Heart left ventricle (tissue), 16 donors: ENCODE results near the gene NDUFS8. TPM values are rescaled to one million over a fixed set of nuclear protein-coding genes. Genes with fewer than 3 reads are reported as not detected.
"Not testable (repeated sequence)": the region's sequence is repeated elsewhere in the genome, so short reads cannot be mapped to it uniquely, and the experiment has no call there.

Experiments
- ATAC-seq, 4 donors: fragments of 200-7000 bp; cut with Tn5 transposase; one replicate each; pipeline ENCODE4 v1.9.1; 2020 to 2022; ENCODE audit warnings: moderate library complexity in 4 of 4, mild to moderate bottlenecking in 3 of 4, moderate number of reproducible peaks in 1 of 4
- DNase-seq, 5 donors: peaks; one replicate each; pipeline ENCODE4 v3.0.0-alpha.2; 2020
- H3K27ac ChIP-seq, 12 donors: fragments of 200-600 bp; sonication (generic) in 4 of 12; one replicate each; pipeline versions ENCODE4 v1.5.0 to v1.8.0; 2016 to 2022; ENCODE audit warnings: mild to moderate bottlenecking in 2 of 12
- H3K27me3 ChIP-seq, 9 donors: fragments of 200-600 bp; sonication (generic) in 2 of 9; one replicate each; pipeline versions ENCODE4 v1.5.1 to v1.8.0; 2016 to 2022; ENCODE audit warnings: mild to moderate bottlenecking in 3 of 9
- H3K36me3 ChIP-seq, 9 donors: fragments of 200-600 bp; sonication (generic) in 2 of 9; one replicate each; pipeline versions ENCODE4 v1.5.0 to v1.8.0; 2018 to 2022; ENCODE audit warnings: mild to moderate bottlenecking in 2 of 9
- H3K4me1 ChIP-seq, 12 donors: fragments of 200-600 bp; sonication (generic) in 4 of 12; one replicate each; pipeline versions ENCODE4 v1.5.0 to v1.8.0; 2016 to 2022; ENCODE audit warnings: mild to moderate bottlenecking in 3 of 12
- H3K4me3 ChIP-seq, 12 donors: fragments of 200-600 bp; sonication (generic) in 4 of 12; one replicate each; pipeline versions ENCODE4 v1.5.0 to v1.8.0; 2017 to 2022; ENCODE audit warnings: mild to moderate bottlenecking in 9 of 12, moderate library complexity in 4 of 12
- H3K9me3 ChIP-seq, 12 donors: fragments of 200-600 bp; sonication (generic) in 4 of 12; one replicate each; pipeline versions ENCODE4 v1.5.0 to v1.8.0; 2016 to 2022; ENCODE audit warnings: mild to moderate bottlenecking in 1 of 12
- CTCF ChIP-seq, 12 donors: fragments of 200-600 bp; sonication (generic) in 4 of 12; IDR thresholded peaks; one replicate each; pipeline versions ENCODE4 v1.5.0 to v1.8.0; 2018 to 2022; ENCODE audit warnings: antibody characterized with exemption in 12 of 12, mild to moderate bottlenecking in 5 of 12
- POLR2A ChIP-seq, 2 donors: fragments of 450-650 bp; IDR thresholded peaks; one replicate each; pipeline ENCODE4 v1.6.1; 2017; ENCODE audit warnings: antibody characterized with exemption in 2 of 2, mild to moderate bottlenecking in 2 of 2, moderate library complexity in 2 of 2
- WGBS, 4 donors: extraction: QIAGEN DNeasy Blood & Tissue Kit in 2 of 4; methylation state at CpG; one replicate each; pipeline versions ENCODE4 v1.1.5 to v1.1.7; 2013 to 2018; 5-methylcytosine and 5-hydroxymethylcytosine counted together
- intact Hi-C, 10 donors: fragments of 100-400 bp; cut with DNase I; formaldehyde crosslinking; loops; one replicate each; pipeline versions ENCODE4 v1.11.1 to v1.14.2; 2022
- long read RNA-seq, 3 donors: library from polyadenylated mRNA; unstranded; transcript quantifications; one replicate each; pipeline ENCODE4 v2.0.0, GENCODE V29; 2020 to 2021
- polyA plus RNA-seq, 2 donors: library from polyadenylated mRNA; stranded (reverse); fragments of 200-250 nt; gene quantifications; one replicate each; pipeline ENCODE4 v1.2.3, GENCODE V29; 2013
- total RNA-seq, 9 donors: library from RNA; depleted of rRNA in 2 of 9; stranded (reverse); fragments of >200 nt in 2 of 9; fragmentation: NEBNext Ultra II Directional in 3 of 9; extraction: Animal tissue kit (Norgen Biotek cat#: 25700) in 3 of 9; gene quantifications; one replicate each; pipeline versions ENCODE4 v1.1.0 to v1.2.4, GENCODE V29; 2016 to 2023
- donor health status: ischemic (EF 13 %, LVEDD 7.1; RV severe dilation, severe dysfunction).
- donor health status: healthy with polysubstance abuse.
- donor health status: DM: no; HTN: yes; CAD: no.
- donor health status: DM: no; HTN: no; CAD: no.
- donor health status: ischemic (EF 25% LVEDD 6.9; RV normal size, moderate dysfunction).
- donor health status: ischemic (EF 25% LVEDD 5.7; RV mildly dilated, moderate dysfunction).
- donor health status: healthy.
- donor health status: DM: yes; HTN: yes; CAD: no.
- donor health status: ischemic (EF 35%, LVEDD 5.7; RV mildly dilated, moderate dysfunction).
- donor health status: nonischemic (EF 11% LVEDD 7.7; RV severe dilation, severe dysfunction).
- donor health status: DM: yes; HTN: yes; CAD: no.
- donor health status: PGD.
- donor health status: ischemic (EF 29% LVEDD 5.4; RV normal size, mild dysfunction).
- donor health status: nonischemic (EF 23%, LVEDD 6.1; RV moderate dilation, normal function).

Gene NDUFS8
- total RNA-seq = 100 to 1,000 TPM; 262 to 948 (median 365) TPM
- polyA plus RNA-seq = 100 to 1,000 TPM; 310 to 870 TPM
- long read RNA-seq, donor 1, transcript NDUFS8-207 (7 exons, 689 nt) = minor isoform, 5 of 384 reads
- long read RNA-seq, donor 1, transcript NDUFS8-201 (7 exons, 791 nt) = major isoform, 272 of 384 reads
- long read RNA-seq, donor 1, transcript NDUFS8-213 (2 exons, 536 nt) = minor isoform, 6 of 384 reads
- long read RNA-seq, donor 1, partial matches to known transcripts = 68 of 384 reads
- long read RNA-seq, donor 1, other reads (novel, unspliced or antisense) = 28 of 384 reads
- long read RNA-seq, donor 2, transcript NDUFS8-201 (7 exons, 791 nt) = major isoform, 183 of 279 reads
- long read RNA-seq, donor 2, transcript NDUFS8-214 (2 exons, 615 nt) = minor isoform, 6 of 279 reads
- long read RNA-seq, donor 2, transcript NDUFS8-215 (3 exons, 3,072 nt) = minor isoform, 5 of 279 reads
- long read RNA-seq, donor 2, partial matches to known transcripts = 44 of 279 reads
- long read RNA-seq, donor 2, other reads (novel, unspliced or antisense) = 35 of 279 reads
- long read RNA-seq, donor 3, transcript NDUFS8-201 (7 exons, 791 nt) = major isoform, 145 of 209 reads
- long read RNA-seq, donor 3, partial matches to known transcripts = 49 of 209 reads
- long read RNA-seq, donor 3, other reads (novel, unspliced or antisense) = 13 of 209 reads

DNA sequence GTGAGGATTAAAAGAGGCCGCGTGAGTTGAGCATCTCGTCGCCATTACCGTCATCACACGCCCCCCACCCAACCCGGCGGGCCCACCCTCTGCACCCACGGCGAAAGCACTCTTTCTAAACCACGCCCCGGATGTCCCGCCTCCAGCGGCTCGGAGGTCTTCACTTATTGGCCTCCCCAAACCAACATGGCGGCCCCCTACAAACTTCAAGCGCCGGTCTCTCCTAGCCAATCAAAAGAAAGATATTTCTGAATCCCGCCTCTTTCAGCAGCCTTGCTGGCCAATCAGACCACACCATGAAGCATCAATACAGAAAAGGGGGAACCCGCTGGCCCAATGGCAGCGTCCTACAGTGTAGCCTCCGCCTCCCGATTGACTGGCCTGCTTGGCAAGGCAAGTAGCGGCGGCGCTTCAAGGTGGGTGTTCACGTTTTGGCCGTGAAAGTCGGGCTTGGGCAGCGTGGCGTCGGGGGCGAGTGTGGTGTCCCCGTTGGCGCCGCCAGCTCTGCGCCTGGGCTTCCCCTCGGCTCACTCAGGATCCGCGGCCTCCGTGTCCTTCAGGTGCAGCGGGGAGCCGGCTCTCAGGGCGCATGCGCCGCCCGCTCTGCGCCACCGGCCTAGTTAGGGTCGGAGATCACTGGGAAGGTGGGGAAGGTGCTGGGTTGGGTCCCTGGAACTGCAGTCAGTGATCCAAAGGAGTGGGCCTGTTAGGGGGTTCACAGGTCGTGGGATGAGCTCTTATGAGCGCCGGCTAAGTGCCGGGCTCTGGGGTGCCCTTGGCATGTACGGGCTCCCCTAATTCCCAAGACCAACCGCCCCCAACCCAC is at the start of gene NDUFS8:
Gene NDUFS8, plus strand, starts transcription at position 364 of the 826 bp plus-strand sequence. CDS start 1,471 bp downstream, outside the sequence.
- Histone ChIP-seq H3K9me3 (no peaks in the 10 kb centered on the region), H3K36me3 (peaks cover 0 to 33% (median 16%) of the 10 kb centered on the region in 9 donors), H3K4me3 (peak within 1 kb of the TSS; percentile 63 to 94 (median 85)), H3K27me3 (no peaks in the 10 kb centered on the region), H3K4me1 (peaks cover 0 to 46% (median 30%) of the 10 kb centered on the region in 12 donors), H3K27ac (peak within 1 kb of the TSS; percentile 85 to 98 (median 93))
- ATAC-seq (peak; percentile 90 to 96 (median 94)), DNase-seq (peak; percentile 95 to 98 (median 97))
- intact Hi-C loops = loop anchor here in 3 of 10 donors (10.0 kb wide), 3 partner anchors 94 to 184 kb away; partner anchors contain the start of genes CHKA (in 2 of the 3) and KMT5B (in 1 of the 3)
- TF ChIP-seq CTCF (IDR thresholded peaks at IDR 0.05) (no peak), POLR2A (IDR thresholded peaks at IDR 0.05) (peak in 1 of 2 donors; percentile 71)
- 0 to 1% (median 0%) methylated on average over 39 to 56 of the region's 56 CpGs for WGBS, 4 donors

DNA sequence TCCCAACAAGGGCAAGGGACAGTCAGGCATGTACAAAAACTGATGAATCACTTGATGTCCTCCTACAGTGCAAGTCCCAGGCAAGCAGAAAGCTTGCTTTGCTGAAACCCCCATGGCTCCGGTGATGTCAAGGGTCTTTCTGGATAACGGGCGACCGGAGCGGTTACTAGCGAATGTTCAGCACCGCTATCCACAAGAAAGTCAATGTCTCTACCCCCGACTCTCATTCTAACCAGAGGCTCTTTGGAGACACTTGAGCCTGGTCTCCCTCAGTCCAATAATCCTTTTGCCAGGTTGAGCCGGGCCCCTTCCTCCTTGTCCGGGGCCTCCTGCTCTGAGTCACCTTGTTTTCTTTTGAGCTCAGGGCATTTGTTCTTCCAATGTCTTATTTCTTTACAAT is 49.3 kb upstream of the NDUFS8 start:
- 83 to 87% (median 86%) methylated on average over 10 of the region's 10 CpGs for WGBS, 4 donors
- H3K4me3 ChIP-seq, ATAC-seq, intact Hi-C loops, H3K4me1 ChIP-seq, DNase-seq, H3K27me3 ChIP-seq, H3K27ac ChIP-seq, H3K9me3 ChIP-seq, H3K36me3 ChIP-seq: not testable (repeated sequence)

GRCh38 chr11:67982255-67982857 is 48.1 kb upstream of the NDUFS8 start:
- intact Hi-C loops, DNase-seq, H3K27me3 ChIP-seq, ATAC-seq, H3K36me3 ChIP-seq, H3K27ac ChIP-seq, H3K9me3 ChIP-seq, H3K4me1 ChIP-seq, H3K4me3 ChIP-seq: not testable (repeated sequence)
- WGBS, 4 donors = 75 to 80% (median 78%) methylated on average over 16 to 17 of the region's 17 CpGs

DNA sequence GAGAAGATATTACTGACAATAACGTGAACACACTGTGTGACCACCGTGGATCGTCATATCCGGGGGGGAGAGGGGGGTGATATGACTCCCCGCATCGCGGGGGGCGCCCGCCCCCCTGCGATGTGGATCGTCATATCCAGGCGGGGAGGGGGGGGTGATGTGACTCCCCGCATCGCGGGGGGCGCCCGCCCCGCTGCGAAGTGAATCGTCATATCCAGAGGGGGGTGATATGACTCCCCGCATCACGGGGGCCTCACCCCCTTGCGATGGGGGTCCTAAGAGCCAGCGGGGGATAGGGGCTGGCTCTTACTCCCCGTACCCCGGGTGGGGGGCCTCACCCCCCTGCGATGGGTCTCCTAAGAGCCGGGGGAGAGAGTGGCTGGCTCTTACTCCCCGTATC is 46.5 kb upstream of the NDUFS8 start:
- Histone ChIP-seq H3K27me3 (peaks cover 0 to 3% (median 0%) of the 10 kb centered on the region in 9 donors), H3K36me3 (no peaks in the 10 kb centered on the region), H3K4me3 (no peak overlapping the region), H3K9me3 (no peaks in the 10 kb centered on the region), H3K4me1 (no peaks in the 10 kb centered on the region), H3K27ac (no peak overlapping the region)
- no peak for TF ChIP-seq CTCF (IDR thresholded peaks at IDR 0.05)
- no peak for TF ChIP-seq POLR2A (IDR thresholded peaks at IDR 0.05)
- ATAC-seq (no peak), DNase-seq (no peak)
- intact Hi-C loops = no loop called here
- WGBS, 4 donors = 74 to 89% (median 83%) methylated on average over 24 to 29 of the region's 29 CpGs

DNA sequence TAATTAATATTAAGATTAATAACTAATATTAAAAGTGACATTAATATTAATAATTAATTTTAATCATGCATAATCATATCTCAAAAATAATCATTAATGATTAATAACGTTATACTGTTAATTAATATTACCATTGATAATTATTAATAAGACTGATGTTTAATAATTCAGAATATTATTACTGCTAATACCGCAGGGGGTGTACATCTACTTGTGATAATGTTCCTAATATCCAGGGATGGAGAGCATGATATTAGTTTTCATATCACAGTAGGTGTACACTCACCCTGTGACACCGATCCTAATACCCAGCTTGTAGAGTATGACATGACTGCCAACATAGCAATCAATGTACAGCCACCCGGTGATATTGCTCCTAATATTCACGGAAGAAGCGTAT is 45.2 kb upstream of the NDUFS8 start:
- H3K4me3 ChIP-seq, H3K27ac ChIP-seq, H3K36me3 ChIP-seq, H3K9me3 ChIP-seq, DNase-seq, intact Hi-C loops, ATAC-seq, H3K4me1 ChIP-seq, H3K27me3 ChIP-seq: not testable (repeated sequence)
- WGBS, 4 donors = 86 to 93% (median 90%) methylated on average over 6 of the region's 6 CpGs

- H3K9me3 ChIP-seq, intact Hi-C loops, H3K27ac ChIP-seq, ATAC-seq, DNase-seq, H3K36me3 ChIP-seq: not testable (repeated sequence)
- WGBS, 4 donors = 9 to 25% (median 14%) methylated on average over 22 to 52 of the region's 58 CpGs
- peaks cover 0 to 14% (median 4%) of the 10 kb centered on the region in 9 donors for H3K27me3 ChIP-seq
- H3K4me3 ChIP-seq = peak overlapping the region in 6 of 12 donors; percentile 15 to 38 (median 25)
- peaks cover 0 to 11% (median 4%) of the 10 kb centered on the region in 12 donors for H3K4me1 ChIP-seq
Observed at GRCh38 chr11:67990546-67991346, 39.7 kb upstream of the NDUFS8 start.
